Sciatic nerve (tissue), 2 donors: Measurements from ENCODE around the gene TNIK. TPM values are rescaled to one million over a fixed set of nuclear protein-coding genes. Genes with fewer than 3 reads are reported as not detected.
"Not testable (repeated sequence)": the region's sequence is repeated elsewhere in the genome, so short reads cannot be mapped to it uniquely, and the experiment has no call there.

Experiments used
- ATAC-seq: fragments of 200-7000 bp; cut with Tn5 transposase; one replicate; pipeline ENCODE4 v1.9.1; 2020; ENCODE audit warnings: mild to moderate bottlenecking, moderate library complexity
- DNase-seq: peaks from one replicate; pipeline ENCODE4 v3.0.0-alpha.2; 2020; ENCODE audit warnings: low spot score
- intact Hi-C: fragments of 100-400 bp; cut with DNase I; formaldehyde crosslinking; loops from one replicate; pipeline ENCODE4 v1.14.2; 2022
- total RNA-seq: library from RNA; stranded (reverse); fragmentation: NEBNext Ultra II Directional; extraction: Animal tissue kit (Norgen Biotek cat#: 25700); gene quantifications from one replicate; pipeline ENCODE4 v1.2.1, GENCODE V29; 2021
- donor health status: DM: no; HTN: no; CAD: no.
- donor health status: DM: no; HTN: no; CAD: no.

TNIK gene
- total RNA-seq, 1 donor from 2014 or later = 9.5 TPM

- intact Hi-C loops = no loop called here
- ATAC-seq (no peak), DNase-seq (no peak)
These were observed 63.1 kb downstream of the TNIK start for GRCh38 chr3:171397089-171397488.

GRCh38 chr3:171396048-171396447 lies 64.2 kb downstream of the TNIK start:
- DNase-seq (no peak), ATAC-seq (no peak)
- intact Hi-C loops = no loop called here

GRCh38 chr3:171393032-171393744 lies 67.0 kb downstream of the TNIK start:
- DNase-seq = no peak
- no peak for ATAC-seq
- intact Hi-C loops = no loop called here

GRCh38 chr3:171391432-171391831 lies 68.8 kb downstream of the TNIK start:
- DNase-seq (no peak), ATAC-seq (no peak)

GRCh38 chr3:171390051-171390941 lies 69.9 kb downstream of the TNIK start:
- intact Hi-C loops = no loop called here

More at GRCh38 chr3:171391432-171391831, 68.8 kb downstream of the TNIK start:
- intact Hi-C loops = no loop called here

GRCh38 chr3:171389491-171389890 lies 70.7 kb downstream of the TNIK start:
- ATAC-seq (no peak), DNase-seq (no peak)
- intact Hi-C loops = no loop called here

More at GRCh38 chr3:171390051-171390941, 69.9 kb downstream of the TNIK start:
- DNase-seq (no peak), ATAC-seq (no peak)

- DNase-seq (no peak), ATAC-seq (no peak)
- intact Hi-C loops = no loop called here
These were observed 71.7 kb downstream of the TNIK start for GRCh38 chr3:171388527-171388926.

- DNase-seq (no peak), ATAC-seq (no peak)
- intact Hi-C loops = no loop called here
These were observed 73.1 kb downstream of the TNIK start for GRCh38 chr3:171387062-171387461.

- ATAC-seq = no peak
- intact Hi-C loops = no loop called here
These were observed 75.1 kb downstream of the TNIK start for GRCh38 chr3:171385086-171385485.

GRCh38 chr3:171384101-171384891 lies 75.9 kb downstream of the TNIK start:
- intact Hi-C loops = no loop called here
- no peak for DNase-seq
- no peak for ATAC-seq

More at GRCh38 chr3:171385086-171385485, 75.1 kb downstream of the TNIK start:
- DNase-seq = no peak

GRCh38 chr3:171383206-171384018 lies 76.8 kb downstream of the TNIK start:
- ATAC-seq (no peak), DNase-seq (no peak)
- intact Hi-C loops = no loop called here

GRCh38 chr3:171382347-171382746 lies 77.9 kb downstream of the TNIK start:
- ATAC-seq, intact Hi-C loops, DNase-seq: not testable (repeated sequence)

GRCh38 chr3:171380711-171381425 lies 79.3 kb downstream of the TNIK start:
- intact Hi-C loops = no loop called here
- DNase-seq = no peak
- ATAC-seq = no peak

- intact Hi-C loops = no loop called here
- ATAC-seq (no peak), DNase-seq (no peak)
These were observed 80.2 kb downstream of the TNIK start for GRCh38 chr3:171379961-171380483.

GRCh38 chr3:171379281-171379680 lies 80.9 kb downstream of the TNIK start:
- DNase-seq = no peak
- no peak for ATAC-seq
- intact Hi-C loops = no loop called here

GRCh38 chr3:171378586-171378985 lies 81.6 kb downstream of the TNIK start:
- ATAC-seq = no peak
- intact Hi-C loops = no loop called here
- no peak for DNase-seq

GRCh38 chr3:171377859-171378258 lies 82.3 kb downstream of the TNIK start:
- intact Hi-C loops = no loop called here
- no peak for ATAC-seq
- no peak for DNase-seq

GRCh38 chr3:171376596-171376947 lies 83.6 kb downstream of the TNIK start:
- intact Hi-C loops = no loop called here
- ATAC-seq (no peak), DNase-seq (no peak)
